ENCODE measurements around the gene LGR4. TPM values are rescaled to one million over a fixed set of nuclear protein-coding genes. Genes with fewer than 3 reads are reported as not detected.

LGR4 gene
- total RNA-seq, 1 experiment from 2014 or later: 7.1 TPM

DNA sequence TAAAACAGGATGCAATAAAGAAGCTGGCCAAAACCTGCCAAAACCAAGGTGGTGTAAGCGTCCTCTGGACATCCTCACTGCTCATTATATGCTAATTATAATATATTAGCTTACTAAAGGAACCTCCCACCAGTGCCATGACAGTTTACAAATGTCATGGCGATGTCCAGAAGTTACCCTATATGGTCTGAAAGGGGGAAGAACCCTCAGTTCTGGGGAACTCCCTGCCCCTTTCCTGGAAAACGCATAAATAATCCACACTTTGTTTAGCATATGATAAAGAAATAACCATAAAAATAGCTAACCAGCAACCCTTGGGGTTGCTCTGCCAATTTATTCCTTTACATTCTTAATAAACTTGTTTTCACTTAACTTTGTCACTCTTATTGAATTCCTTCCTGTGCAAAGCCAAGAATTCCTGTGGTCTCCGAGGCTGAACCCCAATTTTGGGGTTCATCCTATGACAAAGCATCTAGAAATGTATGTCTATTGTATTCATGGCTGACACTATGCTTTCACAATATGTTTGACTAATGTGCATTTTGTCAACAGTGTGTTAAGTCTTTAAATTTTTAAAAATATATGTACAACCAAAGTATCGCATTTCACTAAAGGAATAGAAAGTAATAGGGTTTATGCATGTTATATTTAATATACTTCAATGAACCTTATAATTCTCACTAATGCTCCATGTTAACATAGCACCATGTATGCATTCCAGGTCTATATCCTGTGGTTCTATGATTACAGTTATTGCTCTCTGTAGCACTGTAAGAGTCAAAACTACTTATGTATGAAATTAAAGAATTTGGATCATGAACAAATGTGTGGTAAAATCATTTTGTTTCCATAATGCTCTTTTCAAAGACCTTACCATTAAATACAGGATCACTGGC, 25.1 kb downstream of the LGR4 start:
- Histone ChIP-seq H3K9me2 (ENCODE audit: insufficient read depth) (no peaks in the 10 kb centered on the region), H3K79me2 (ENCODE audit: insufficient read depth, low read length) (no peaks in the 10 kb centered on the region), H3K9ac (ENCODE audit: low read length) (no peak overlapping the region), H3K4me3 (replicated peaks in 1 of 2; ENCODE audit: low read depth in 1 of 2, low read length in 2 of 2) (no peak overlapping the region), H3K4me2 (ENCODE audit: low read length) (no peak overlapping the region), H3K27ac (ENCODE audit: low read depth, low read length) (no peak overlapping the region), H2AFZ (ENCODE audit: low read depth, low read length, poor library complexity, severe bottlenecking) (no peak overlapping the region), H4K20me1 (ENCODE audit: insufficient read depth) (no peaks in the 10 kb centered on the region), H3K27me3 (ENCODE audit: insufficient read depth, low read length) (no peaks in the 10 kb centered on the region), H3K36me3 (ENCODE audit: control insufficient read depth in 1 of 2, insufficient read depth in 2 of 2, low read length in 2 of 2) (no peaks in the 10 kb centered on the region), H3K4me1 (ENCODE audit: control insufficient read depth in 1 of 2, insufficient read depth in 2 of 2, low read length in 2 of 2) (no peaks in the 10 kb centered on the region), H3K9me3 (ENCODE audit: control insufficient read depth in 1 of 2, insufficient read depth in 1 of 2, low read depth in 1 of 2, low read length in 2 of 2) (no peaks in the 10 kb centered on the region)
- ChIA-PET CTCF (no interaction called here), POLR2A (no interaction called here), RAD21 (ENCODE audit: low non-redundant PET in 1 of 2, low total read pairs in 2 of 2, uncharacterized antibody in 2 of 2, unreplicated experiment in 2 of 2) (no interaction called here)
- DNase-seq (ENCODE audit: low read depth, low spot score): no peak
- BruUV-seq (replicated peaks): no TSS peak
- TF ChIP-seq EGR1 (IDR thresholded peaks at IDR 0.05; ENCODE audit: low read depth) (no peak), SRF (IDR thresholded peaks at IDR 0.05; ENCODE audit: low read depth) (no peak), ZFX (IDR thresholded peaks at IDR 0.05) (no peak), CBX3 (IDR thresholded peaks at IDR 0.05; ENCODE audit: low read depth) (no peak), YY1 (IDR thresholded peaks at IDR 0.05; ENCODE audit: extremely low read depth, insufficient replicate concordance, low read depth, low read length) (no peak)
- TF ChIP-seq, protein P1, sequence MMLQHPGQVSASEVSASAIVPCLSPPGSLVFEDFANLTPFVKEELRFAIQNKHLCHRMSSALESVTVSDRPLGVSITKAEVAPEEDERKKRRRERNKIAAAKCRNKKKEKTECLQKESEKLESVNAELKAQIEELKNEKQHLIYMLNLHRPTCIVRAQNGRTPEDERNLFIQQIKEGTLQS (IDR thresholded peaks at IDR 0.05): no peak
- no peak for ATAC-seq
- intact Hi-C loops (cut with micrococcal nuclease): no loop called here

DNA sequence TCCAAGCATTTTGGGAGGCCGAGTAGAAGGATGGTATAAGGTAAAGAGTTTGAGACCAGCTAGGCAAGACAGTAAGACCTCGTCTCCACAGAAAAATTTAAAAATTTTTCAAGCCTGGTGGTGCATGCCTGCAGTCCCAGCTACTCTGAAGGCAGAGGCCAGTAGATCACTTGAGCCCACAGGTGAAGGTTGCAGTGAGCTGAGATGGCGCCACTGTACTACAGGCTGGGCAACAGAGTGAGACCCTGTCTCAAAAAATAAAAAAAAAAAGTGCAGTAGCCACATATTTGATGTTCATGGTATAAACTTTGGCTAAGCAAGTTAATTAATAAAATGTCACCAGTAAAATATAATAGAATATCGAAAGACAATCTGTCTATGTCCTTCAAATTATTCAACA, 27.0 kb downstream of the LGR4 start:
- Histone ChIP-seq H3K4me3 (replicated peaks in 1 of 2; ENCODE audit: low read depth in 1 of 2, low read length in 2 of 2) (no peak overlapping the region), H3K36me3 (ENCODE audit: control insufficient read depth in 1 of 2, insufficient read depth in 2 of 2, low read length in 2 of 2) (no peaks in the 10 kb centered on the region), H3K4me1 (ENCODE audit: control insufficient read depth in 1 of 2, insufficient read depth in 2 of 2, low read length in 2 of 2) (no peaks in the 10 kb centered on the region), H3K9ac (ENCODE audit: low read length) (no peak overlapping the region), H3K9me2 (ENCODE audit: insufficient read depth) (no peaks in the 10 kb centered on the region), H3K27ac (ENCODE audit: low read depth, low read length) (no peak overlapping the region), H3K9me3 (ENCODE audit: control insufficient read depth in 1 of 2, insufficient read depth in 1 of 2, low read depth in 1 of 2, low read length in 2 of 2) (no peaks in the 10 kb centered on the region), H3K4me2 (ENCODE audit: low read length) (no peak overlapping the region), H3K27me3 (ENCODE audit: insufficient read depth, low read length) (no peaks in the 10 kb centered on the region), H4K20me1 (ENCODE audit: insufficient read depth) (no peaks in the 10 kb centered on the region), H2AFZ (ENCODE audit: low read depth, low read length, poor library complexity, severe bottlenecking) (no peak overlapping the region), H3K79me2 (ENCODE audit: insufficient read depth, low read length) (no peaks in the 10 kb centered on the region)
- DNase-seq (ENCODE audit: low read depth, low spot score) (no peak), ATAC-seq (no peak)
- CTCF ChIA-PET: no interaction called here
- no peak for TF ChIP-seq CEBPB (IDR thresholded peaks at IDR 0.05; ENCODE audit: low read depth)
- no peak for TF ChIP-seq YY1 (IDR thresholded peaks at IDR 0.05; ENCODE audit: extremely low read depth, insufficient replicate concordance, low read depth, low read length)
- no TSS peak for BruUV-seq (replicated peaks)
- RAD21 ChIA-PET (ENCODE audit: low non-redundant PET in 1 of 2, low total read pairs in 2 of 2, uncharacterized antibody in 2 of 2, unreplicated experiment in 2 of 2): no interaction called here
- intact Hi-C loops (cut with micrococcal nuclease): no loop called here
- POLR2A ChIA-PET: no interaction called here
